ENCODE data around the gene SGMS1. TPM values are rescaled to one million over a fixed set of nuclear protein-coding genes. Genes with fewer than 3 reads are reported as not detected.

SGMS1 gene
- polyA plus RNA-seq, 1 experiment = 21.1 TPM

GRCh38 chr10:50416881-50417280 lies 206.9 kb downstream of the SGMS1 start:
- peak overlapping the region; percentile 19 for H3K4me3 ChIP-seq (ENCODE audit: low read depth, low read length)
- ChIA-PET CTCF (interaction anchor here (0.6 to 2.0 kb wide), 4 partner anchors 49 to 208 kb away, joined by 3 to 5 read pairs (median 4); no protein-coding TSS in a partner anchor), POLR2A (interaction anchor here (0.6 kb wide), 1 partner anchor 84 kb away, joined by 6 read pairs; no protein-coding TSS in a partner anchor)
- no peaks in the 10 kb centered on the region for H3K36me3 ChIP-seq (ENCODE audit: control insufficient read depth, insufficient read depth, low read length)
- H3K27me3 ChIP-seq (ENCODE audit: control insufficient read depth, insufficient read depth, low read length) = no peaks in the 10 kb centered on the region
- no peak for DNase-seq (ENCODE audit: low read depth)
- TF ChIP-seq CTCF (IDR thresholded peaks at IDR 0.05; ENCODE audit: insufficient read depth, low read depth, low read length) = no peak

DNA sequence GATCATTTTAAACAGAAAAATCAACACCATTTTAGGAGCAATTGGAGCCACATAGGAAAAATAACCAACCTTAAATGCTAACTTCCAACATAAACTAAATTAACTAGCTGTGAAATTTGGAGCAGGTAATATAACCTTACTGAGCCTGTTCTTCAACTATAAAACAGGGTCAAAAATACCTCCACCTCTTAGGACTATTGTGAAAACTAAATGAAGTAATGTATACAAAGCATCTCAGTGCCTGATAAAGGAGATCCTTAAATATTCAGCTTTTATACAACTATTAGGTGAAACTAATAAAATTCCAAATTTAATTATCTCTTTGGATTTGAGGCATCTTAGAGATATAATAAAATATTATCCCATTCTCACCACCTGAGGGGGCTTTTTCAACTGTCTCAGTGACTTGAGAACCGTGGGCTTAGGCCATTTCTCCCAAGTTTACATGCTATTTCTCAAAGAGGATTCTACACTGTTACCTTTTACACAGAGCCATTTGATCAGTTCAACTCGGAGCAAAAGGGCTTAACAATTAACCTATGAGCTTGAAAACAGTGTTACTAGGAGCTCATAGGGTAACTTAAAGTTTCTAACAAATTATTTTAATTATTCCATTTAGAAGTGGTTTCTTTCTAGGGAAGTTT lies 207.5 kb downstream of the SGMS1 start:
- H3K27me3 ChIP-seq (ENCODE audit: control insufficient read depth, insufficient read depth, low read length) = no peaks in the 10 kb centered on the region
- H3K4me3 ChIP-seq (ENCODE audit: low read depth, low read length) = no peak overlapping the region
- no peak for DNase-seq (ENCODE audit: low read depth)
- TF ChIP-seq CTCF (IDR thresholded peaks at IDR 0.05; ENCODE audit: insufficient read depth, low read depth, low read length) = 0 out of 2 replicates have a peak, but pooled peaks have one; percentile 13
- POLR2A ChIA-PET = no interaction called here
- CTCF ChIA-PET = interaction anchor here (0.6 to 2.0 kb wide), 4 partner anchors 48 to 228 kb away, joined by 3 to 5 read pairs (median 4); no protein-coding TSS in a partner anchor
- no peaks in the 10 kb centered on the region for H3K36me3 ChIP-seq (ENCODE audit: control insufficient read depth, insufficient read depth, low read length)

DNA sequence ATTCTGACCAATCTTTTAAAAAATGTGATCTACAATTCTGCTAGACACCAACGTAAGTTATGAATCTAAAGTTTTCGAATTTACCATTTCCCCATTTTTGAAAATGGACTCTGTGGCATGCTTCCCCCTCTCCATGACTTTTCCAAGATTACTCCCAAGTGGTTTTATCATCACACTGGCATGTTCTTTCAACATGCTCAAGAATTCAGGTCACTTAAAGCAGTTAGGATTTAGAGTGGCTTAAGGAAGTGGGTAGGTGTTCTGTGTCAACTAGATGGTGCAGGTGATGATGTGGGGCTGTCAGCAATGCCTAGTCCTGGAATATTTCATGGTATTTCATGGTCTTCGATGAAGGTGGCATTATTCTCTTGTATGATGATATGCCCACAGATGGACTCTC lies 208.5 kb downstream of the SGMS1 start:
- H3K36me3 ChIP-seq (ENCODE audit: control insufficient read depth, insufficient read depth, low read length) = no peaks in the 10 kb centered on the region
- H3K27me3 ChIP-seq (ENCODE audit: control insufficient read depth, insufficient read depth, low read length) = no peaks in the 10 kb centered on the region
- TF ChIP-seq CTCF (IDR thresholded peaks at IDR 0.05; ENCODE audit: insufficient read depth, low read depth, low read length) = no peak
- ChIA-PET POLR2A (no interaction called here), CTCF (no interaction called here)
- no peak overlapping the region for H3K4me3 ChIP-seq (ENCODE audit: low read depth, low read length)
- no peak for DNase-seq (ENCODE audit: low read depth)

DNA sequence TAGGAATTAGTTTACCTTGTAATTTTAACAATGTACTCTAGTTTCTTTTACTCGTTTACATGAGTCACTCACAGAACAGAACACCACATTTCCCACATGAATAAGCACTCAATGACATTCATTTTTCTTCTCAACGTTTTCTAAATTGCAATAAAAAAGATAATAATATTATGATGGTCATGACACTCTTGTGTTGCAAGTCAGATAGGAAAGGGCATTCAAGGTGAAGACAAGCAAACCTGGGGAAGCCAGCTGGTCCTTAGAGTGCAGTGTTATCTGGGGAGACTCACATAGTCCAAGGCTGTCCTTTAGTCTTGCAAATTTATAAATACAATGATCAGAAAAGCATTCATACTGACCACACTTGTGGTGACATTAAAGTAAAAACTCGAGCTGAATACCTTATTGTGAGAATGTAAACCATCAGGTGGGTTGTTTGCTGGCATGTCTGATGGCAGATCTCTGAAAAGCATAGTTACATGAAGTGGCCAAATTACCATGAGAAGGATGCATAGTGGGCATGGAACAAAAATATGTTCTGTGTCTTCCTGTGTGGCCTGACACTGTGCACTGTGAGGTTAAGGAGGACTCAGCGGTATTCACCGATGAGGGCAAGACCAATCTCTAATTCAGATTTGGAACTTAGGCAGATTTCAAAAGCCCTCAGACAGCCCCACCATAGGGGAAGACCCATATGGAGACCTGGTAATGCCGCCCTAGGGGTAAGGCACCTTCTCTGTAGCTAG lies 213.5 kb downstream of the SGMS1 start:
- Histone ChIP-seq H3K4me3 (ENCODE audit: low read depth, low read length) (no peak overlapping the region), H3K27me3 (ENCODE audit: control insufficient read depth, insufficient read depth, low read length) (no peaks in the 10 kb centered on the region), H3K36me3 (ENCODE audit: control insufficient read depth, insufficient read depth, low read length) (no peaks in the 10 kb centered on the region)
- ChIA-PET CTCF (interaction anchor here (0.6 kb wide), 1 partner anchor 119 kb away, joined by 4 read pairs; no protein-coding TSS in a partner anchor), POLR2A (no interaction called here)
- no peak for TF ChIP-seq CTCF (IDR thresholded peaks at IDR 0.05; ENCODE audit: insufficient read depth, low read depth, low read length)
- no peak for DNase-seq (ENCODE audit: low read depth)

DNA sequence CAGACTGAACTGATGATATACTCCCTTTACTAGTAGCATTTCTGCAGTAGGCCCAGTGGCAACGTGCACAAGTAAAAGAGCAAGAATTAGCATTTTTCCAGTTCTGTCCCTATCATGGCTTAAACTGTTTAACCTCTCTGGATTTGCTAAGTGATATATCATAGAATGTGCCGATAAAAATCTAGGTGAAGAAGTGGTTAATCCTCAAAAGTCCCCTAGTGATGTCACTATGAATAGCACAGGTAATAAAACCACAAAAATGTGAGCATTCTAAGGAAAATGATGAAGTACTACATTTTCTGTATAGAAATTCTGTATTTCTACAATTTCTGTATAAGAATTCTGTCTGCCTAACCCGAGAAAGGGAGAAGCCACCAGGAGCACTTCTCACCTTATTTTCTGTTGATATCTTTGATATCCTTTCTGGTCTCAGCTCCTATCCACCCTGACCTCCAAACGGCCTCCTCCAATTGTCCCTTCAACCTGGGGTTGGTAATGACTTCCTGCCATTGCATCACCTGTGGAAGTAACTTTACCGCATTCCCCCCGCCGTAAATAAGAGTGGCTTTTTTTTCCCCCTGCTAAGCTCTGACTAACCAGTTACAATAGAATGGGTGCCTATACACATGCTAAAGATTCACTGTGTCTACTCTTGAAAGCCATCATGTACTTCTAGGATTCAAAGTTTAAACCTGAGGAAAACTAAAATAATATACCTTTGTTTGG lies 216.5 kb downstream of the SGMS1 start:
- no peaks in the 10 kb centered on the region for H3K27me3 ChIP-seq (ENCODE audit: control insufficient read depth, insufficient read depth, low read length)
- H3K4me3 ChIP-seq (ENCODE audit: low read depth, low read length) = no peak overlapping the region
- TF ChIP-seq CTCF (IDR thresholded peaks at IDR 0.05; ENCODE audit: insufficient read depth, low read depth, low read length) = no peak
- CTCF ChIA-PET = no interaction called here
- no peak for DNase-seq (ENCODE audit: low read depth)
- H3K36me3 ChIP-seq (ENCODE audit: control insufficient read depth, insufficient read depth, low read length) = no peaks in the 10 kb centered on the region
- POLR2A ChIA-PET = no interaction called here
